NB4 (cell line): ENCODE results near the gene MESP1.
"Not testable (repeated sequence)": the region's sequence is repeated elsewhere in the genome, so short reads cannot be mapped to it uniquely, and the experiment has no call there.

ENCODE experiments used
- DNase-seq: peaks from one replicate; pipeline ENCODE4 v3.0.0; 2010; ENCODE audit warnings: low read depth
- H3K4me3 ChIP-seq: one replicate; pipeline ENCODE4 v1.5.1; 2011; ENCODE audit warnings: mild to moderate bottlenecking, low read depth, low read length, moderate library complexity
- MAX ChIP-seq: IDR thresholded peaks from 2 replicates; pipeline ENCODE4 v1.6.1; 2011; ENCODE audit warnings: low read depth, low read length
- MYC ChIP-seq: IDR thresholded peaks from 2 replicates; pipeline ENCODE4 v1.6.1; 2011; ENCODE audit warnings: low read depth, low read length
- POLR2A ChIP-seq: IDR thresholded peaks from 2 replicates; pipeline ENCODE4 v1.6.1; 2011; ENCODE audit warnings: mild to moderate bottlenecking; ENCODE audit not compliant: insufficient read length; ENCODE audit errors: extremely low read depth
- TF ChIP-seq, protein P1 (sequence below): IDR thresholded peaks from one replicate; pipeline ENCODE4 v1.5.1; 2012; ENCODE audit warnings: low read depth, low read length

Gene MESP1

DNA sequence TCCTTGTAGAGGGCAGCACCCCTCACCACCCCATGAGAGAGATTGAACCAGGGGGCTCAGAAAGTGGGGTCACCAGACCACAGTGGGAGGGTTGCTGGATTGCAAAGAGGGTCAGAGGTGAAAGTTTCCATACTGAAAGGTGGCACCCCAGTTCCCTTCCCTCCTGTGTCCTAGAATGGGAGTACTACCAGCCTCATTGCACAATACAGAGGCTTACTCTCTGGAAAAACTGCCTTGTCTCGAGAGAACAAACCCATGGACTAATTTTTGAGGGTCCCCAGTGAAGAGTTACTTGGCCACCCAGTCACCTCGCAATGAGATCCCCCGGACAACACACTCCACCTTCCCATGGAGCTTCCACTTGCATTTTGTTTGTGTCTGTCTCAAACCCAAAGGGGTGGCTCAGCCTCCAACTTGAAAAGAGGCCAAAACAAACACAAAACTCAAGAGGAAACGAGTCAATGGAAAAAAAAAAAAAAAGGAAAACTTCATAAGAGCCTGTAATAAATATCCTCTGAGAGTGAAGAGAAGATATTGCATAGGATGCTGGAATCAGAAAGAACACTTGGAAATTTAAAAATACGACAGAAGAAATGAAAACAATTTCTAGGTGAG, 43.7 kb upstream of the MESP1 start:
- DNase-seq = no peak
- H3K4me3 ChIP-seq = no peak overlapping the region
- no peak for TF ChIP-seq MAX
- TF ChIP-seq MYC = no peak
- TF ChIP-seq POLR2A = no peak
- TF ChIP-seq, protein P1, sequence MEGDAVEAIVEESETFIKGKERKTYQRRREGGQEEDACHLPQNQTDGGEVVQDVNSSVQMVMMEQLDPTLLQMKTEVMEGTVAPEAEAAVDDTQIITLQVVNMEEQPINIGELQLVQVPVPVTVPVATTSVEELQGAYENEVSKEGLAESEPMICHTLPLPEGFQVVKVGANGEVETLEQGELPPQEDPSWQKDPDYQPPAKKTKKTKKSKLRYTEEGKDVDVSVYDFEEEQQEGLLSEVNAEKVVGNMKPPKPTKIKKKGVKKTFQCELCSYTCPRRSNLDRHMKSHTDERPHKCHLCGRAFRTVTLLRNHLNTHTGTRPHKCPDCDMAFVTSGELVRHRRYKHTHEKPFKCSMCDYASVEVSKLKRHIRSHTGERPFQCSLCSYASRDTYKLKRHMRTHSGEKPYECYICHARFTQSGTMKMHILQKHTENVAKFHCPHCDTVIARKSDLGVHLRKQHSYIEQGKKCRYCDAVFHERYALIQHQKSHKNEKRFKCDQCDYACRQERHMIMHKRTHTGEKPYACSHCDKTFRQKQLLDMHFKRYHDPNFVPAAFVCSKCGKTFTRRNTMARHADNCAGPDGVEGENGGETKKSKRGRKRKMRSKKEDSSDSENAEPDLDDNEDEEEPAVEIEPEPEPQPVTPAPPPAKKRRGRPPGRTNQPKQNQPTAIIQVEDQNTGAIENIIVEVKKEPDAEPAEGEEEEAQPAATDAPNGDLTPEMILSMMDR = no peak

DNA sequence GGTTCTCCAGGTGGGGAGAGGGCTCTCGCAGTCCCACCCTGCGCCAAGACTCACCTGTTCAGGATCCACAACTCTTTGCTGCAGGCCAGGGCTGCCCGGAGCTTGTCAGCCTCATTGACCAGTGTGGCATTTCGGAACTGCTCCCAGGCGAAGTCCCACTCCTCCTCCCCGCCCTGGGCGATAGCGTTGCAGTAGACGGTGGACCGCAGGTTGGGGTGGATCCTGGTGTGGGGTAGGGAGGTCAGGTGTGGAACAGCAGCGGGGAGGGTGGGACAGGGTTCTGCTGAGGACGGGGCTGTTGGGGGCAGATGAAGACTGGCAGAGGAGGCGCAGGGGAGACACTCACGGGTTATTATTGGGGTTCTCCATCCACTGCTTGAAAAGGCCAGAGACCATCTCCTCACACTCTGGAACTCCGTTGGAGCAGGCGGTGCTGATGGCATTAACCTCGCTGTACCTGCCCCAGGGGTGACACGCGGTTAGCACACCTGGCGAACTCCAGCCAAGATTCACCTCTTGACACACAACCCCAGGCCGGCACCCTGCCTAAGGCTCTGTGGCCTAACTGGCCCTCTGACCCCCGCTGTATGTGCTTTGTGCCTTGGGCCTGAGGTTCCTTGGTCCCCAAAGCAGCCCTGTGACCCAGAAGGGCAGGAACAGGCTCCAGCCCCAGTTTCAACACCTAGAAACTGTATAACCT, 41.2 kb upstream of the MESP1 start:
- DNase-seq = no peak

DNA sequence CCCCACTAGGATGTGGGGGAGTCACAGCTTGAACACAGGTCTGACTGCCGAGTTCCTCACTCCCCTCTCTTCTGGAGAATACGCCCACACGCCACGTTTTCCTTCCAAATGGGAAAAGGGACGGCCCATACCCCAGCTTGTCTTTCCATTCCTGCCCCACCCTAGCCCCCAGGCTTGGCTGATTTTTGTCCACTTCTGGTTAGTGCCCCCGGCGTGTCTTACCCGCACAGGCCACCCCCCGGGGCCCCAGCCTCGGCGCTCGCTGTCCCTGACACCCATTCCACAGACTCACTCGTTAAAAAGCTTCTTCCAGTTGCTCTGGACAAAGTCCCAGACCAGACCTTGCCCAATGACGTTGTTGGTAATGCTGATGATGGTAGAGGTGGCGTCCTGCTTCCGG, 39.6 kb upstream of the MESP1 start:
- DNase-seq = no peak
- H3K4me3 ChIP-seq = no peak overlapping the region
- no peak for TF ChIP-seq MAX
- no peak for TF ChIP-seq POLR2A
- TF ChIP-seq, protein P1 = no peak
- no peak for TF ChIP-seq MYC

More for the DNA sequence above, 41.2 kb upstream of the MESP1 start:
- no peak overlapping the region for H3K4me3 ChIP-seq
- TF ChIP-seq MAX = no peak
- no peak for TF ChIP-seq POLR2A
- no peak for TF ChIP-seq MYC
- TF ChIP-seq, protein P1 = no peak

GRCh38 chr15:89790206-89790605, 39.2 kb upstream of the MESP1 start:
- no peak for DNase-seq
- no peak overlapping the region for H3K4me3 ChIP-seq
- TF ChIP-seq MAX = no peak
- TF ChIP-seq, protein P1 = no peak

GRCh38 chr15:89788585-89788984, 37.5 kb upstream of the MESP1 start:
- DNase-seq, H3K4me3 ChIP-seq: not testable (repeated sequence)

GRCh38 chr15:89787944-89788343, 36.9 kb upstream of the MESP1 start:
- no peak for DNase-seq
- H3K4me3 ChIP-seq = no peak overlapping the region
- TF ChIP-seq POLR2A (no peak), MYC (no peak), MAX (no peak)
- TF ChIP-seq, protein P1 = no peak
